ENCODE measurements around the gene FYN.
"Not testable (repeated sequence)": the region's sequence is repeated elsewhere in the genome, so short reads cannot be mapped to it uniquely, and the experiment has no call there.

Gene FYN

DNA sequence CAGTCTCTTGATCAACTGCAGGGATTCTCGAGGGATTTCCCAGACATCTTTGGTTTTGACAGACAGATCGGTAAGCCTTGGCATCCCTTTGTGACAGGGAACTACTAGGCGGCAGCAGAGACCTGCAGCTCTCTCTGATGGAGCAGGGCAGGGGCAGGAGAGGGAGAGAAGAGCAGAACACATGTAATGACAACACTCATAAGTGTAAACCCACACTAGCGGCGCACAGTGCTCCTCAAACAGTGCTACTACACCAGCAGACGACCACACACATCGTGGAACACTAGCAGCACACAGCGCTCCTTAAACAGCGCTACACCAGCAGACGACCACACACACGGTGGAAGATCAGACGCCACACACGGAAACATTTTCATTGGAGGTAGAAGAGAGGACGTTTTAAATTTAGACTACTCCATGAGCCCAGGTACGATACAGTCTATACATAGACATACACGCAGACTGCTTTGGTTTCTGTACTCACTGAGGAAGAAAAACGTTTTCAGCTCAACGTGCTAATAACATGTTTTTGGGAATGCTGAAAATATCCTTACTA lies 173.0 kb downstream of the FYN start:
- no peak for DNase-seq

DNA sequence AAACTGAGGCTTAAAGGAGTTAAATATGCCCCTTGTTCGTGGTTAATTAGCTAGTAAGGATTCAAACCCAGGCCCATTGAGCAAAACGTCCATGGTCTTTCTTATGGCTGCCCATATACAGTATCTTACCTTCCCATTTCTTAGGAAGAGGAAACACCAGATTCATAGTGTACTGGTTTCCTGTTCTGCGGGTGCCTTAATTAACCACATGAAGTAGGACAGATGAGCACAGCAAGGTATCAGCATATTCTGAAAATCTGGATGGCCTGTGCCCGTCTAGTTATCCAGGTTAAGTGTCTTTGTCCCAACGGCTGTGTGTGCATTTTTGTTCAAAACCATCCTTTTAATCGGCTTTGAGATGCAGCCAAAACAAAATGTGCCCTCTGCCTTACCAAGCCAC lies 174.1 kb downstream of the FYN start:
- no peak for DNase-seq

DNA sequence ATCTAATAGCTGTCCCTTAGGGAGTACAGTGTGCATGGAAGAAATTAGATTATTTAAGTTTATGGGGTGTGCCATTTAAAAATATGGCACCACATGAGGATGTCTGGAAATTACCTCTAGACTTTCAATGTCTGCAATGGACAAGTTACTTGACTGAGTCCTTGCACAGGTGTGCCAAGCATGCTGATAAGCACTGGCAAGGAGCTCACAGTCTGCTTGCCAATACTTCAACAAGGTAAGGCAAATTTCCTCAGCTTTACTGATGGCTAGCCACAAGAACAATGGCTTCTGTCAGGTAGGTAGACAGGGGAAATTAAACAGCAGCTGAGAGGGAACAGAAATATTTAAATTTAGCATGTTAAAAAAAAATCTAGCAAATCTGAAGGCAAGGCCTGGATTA lies 176.4 kb downstream of the FYN start:
- DNase-seq = no peak

DNA sequence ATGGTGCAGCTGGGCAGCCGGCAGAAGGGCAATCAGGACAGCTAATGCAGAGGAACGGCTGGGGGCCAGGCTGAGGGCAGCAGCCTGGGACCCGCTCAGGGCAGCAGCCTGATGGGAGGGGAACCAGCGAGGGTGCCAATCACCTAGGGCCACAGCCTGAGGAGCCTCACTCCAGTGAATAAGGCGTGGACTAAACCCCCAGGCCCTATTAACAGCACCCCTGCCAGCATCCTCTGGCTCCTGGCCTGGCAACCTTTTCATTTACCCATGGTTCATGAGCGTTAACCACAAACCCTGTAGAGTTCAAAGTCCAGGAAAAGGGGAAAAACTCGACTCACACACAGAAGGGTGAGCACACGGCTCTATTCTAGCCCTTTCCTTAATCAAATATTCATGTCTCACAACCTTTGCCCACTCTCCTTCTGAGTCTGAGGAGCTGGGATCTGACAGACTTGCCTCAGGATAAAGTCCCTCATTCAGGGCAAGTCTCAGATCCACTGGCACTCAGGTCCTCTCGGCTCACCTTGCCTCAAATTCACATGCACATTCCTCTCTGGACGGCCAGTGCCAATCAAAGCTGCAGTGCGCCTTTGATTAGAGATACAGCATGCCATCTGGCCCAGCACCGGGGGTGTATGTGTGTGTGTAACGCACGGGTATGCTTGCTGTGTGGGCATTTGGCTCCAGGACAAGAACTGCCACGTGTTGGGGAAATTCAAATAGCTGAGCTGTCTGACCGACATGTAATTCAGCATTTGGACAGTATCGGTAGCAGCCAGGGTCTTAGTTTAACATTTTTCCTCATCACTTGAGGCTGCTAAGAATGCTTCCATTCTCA lies 180.7 kb downstream of the FYN start:
- DNase-seq = no peak

DNA sequence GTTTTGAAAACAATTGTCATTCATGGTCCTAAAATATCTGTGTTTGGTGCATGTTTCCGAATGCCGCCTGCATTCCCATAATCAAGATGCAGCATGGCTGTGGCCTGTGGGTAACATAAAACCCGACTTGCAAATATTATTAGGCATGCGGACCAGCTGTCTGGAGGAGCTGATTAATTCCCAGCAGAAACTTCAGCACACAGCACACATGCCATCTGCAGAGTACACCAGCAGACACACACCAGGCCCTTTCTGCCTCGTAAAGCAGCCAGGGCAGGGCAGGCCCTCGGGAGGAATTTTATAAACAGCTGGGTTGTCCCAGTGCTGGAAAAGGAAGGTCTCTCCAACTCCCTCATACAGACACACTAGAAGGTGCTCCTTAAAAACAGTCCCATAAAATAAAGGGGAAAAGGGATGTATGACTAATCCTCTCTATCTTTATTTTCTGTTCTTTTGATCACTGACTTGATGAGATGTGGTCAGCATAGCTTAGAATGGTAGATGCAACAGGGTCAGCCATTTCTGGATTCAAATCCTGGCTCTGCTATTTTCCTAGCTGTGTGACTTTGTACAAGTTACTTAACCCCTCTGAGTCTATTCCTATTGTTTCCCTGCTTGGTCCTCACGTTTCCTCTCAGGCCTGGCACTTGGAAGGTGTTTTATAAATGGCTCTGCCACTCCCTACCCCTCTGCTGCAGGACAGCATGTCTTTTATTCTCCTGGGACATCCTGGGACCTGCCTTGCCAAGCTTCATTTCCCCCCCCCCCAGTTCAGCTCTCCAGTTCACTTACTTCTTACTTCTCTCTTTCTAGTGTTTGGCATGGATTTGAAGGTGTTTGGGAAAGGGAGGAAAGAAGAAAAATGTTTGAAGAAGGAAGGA lies 181.7 kb downstream of the FYN start:
- DNase-seq = no peak

DNA sequence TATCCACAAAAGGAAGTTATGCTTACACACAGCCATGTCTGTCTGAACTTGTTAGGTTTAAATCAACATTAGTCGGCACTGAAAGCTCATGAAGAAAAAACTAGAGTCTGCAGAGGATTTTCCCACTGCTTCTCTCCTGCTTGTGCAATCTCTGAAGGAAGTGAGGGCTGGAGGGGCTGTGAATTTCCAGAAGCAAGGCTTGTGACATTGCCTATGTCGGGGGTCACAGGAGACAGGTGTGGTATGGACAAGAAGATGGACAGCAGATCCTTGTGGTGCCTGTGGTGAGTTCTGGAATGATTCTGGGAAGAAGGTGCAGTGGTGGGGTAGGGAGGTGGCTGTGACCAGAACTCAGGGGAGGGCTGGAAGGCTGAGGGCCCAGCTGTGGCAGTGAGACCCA lies 183.3 kb downstream of the FYN start:
- no peak for DNase-seq

DNA sequence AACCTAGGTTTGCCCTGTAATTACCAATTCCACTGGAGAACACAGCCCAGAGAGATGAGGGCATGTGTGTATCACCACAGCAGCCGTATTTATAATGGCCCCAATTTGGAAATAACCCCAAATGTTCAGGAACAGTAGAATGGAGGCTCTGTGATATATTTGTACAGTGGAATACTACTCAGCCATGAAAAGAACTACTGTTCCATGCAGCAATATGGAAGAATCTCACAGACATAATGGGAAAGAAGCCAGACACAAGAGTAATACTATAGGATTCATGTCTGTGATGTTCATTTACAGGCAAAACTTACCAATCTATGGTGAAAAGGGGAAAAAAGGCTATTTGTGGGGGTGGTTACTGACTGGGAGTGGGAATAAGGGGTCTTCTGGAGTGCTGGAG lies 183.8 kb downstream of the FYN start:
- DNase-seq = no peak

DNA sequence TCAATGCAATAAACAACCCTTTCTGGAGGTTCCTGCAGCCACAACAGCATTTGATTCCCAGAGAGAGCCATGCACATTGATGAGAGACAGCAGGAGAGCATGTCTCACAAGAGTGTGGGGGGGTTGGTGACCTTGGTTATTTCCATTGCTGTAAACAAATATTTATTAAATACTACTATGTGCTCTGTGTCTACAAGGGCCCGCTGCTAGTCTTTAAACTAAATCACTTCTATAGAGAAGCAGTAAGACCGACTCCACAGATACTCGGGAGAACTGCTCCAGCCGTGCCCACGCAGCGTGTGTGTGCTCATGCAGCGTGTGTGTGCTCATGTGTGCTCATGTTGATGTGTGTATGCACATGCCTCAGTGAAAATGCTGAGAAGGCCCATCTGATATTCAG lies 184.9 kb downstream of the FYN start:
- no peak for DNase-seq

DNA sequence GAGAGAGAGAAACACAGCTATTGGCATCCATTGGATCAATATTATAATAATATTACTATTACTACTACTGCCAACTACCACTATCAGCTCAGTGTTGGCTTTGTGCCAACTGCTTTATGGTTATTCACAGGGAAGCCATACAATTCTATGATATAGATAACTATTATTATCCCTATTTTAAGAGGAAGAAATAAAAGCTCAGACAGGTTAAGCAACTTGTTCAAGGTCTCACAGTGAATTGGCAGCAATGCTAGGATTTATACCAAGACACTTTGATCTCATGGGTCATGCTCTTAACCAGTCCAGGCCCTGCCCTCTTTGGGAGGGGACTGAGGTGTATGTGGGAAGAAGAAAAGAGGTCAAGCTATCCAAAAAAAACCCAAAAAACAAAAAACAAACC lies 185.6 kb downstream of the FYN start:
- DNase-seq = no peak

DNA sequence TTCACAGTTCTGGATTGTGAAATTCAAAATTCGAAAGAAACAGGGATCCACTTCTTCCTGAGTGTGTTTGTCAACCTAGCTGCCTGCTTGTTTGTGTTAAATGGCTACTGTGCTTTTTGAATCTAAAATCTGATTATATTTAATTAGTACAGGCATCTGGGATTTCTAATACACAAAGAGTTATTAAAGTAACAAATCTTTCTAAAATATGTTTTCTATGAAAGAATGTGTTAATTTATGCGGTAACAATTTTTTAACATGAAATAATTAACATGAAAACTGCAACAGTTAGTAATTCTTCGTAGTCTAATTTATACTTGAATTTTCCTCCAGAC lies 186.4 kb downstream of the FYN start:
- no peak for DNase-seq

DNA sequence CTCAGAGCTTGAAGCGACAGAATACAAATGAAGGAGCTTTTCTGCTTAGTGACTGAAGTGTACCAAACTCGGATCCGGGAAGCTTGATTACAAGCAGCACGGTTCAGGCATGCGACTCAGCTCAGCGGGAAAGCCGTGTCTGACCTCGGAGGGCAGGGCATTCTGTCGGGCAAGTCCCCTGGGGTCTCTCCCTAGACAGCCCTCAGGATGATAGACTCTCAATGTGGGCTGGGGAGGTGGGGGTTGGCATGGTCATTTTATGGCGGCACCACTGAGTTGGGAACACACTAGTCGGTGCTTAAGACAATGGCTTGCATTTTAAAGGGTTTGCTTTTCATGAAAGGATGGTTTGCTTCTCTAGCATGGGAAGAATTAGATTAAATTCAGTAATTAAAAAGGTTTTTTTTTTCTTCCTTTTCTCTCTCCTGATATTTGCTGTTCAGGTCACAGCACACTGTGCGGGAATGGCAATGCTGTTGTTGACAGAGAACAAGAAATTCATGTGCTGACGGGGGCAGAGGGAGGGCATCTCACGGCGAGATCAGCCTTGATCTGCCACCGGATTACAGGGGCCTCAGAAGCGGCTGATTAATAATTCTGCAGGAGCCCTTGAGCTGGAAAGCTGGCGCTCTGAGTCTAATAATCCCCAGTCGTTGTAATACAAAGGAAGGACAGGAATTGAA lies 186.9 kb downstream of the FYN start:
- no peak for DNase-seq

DNA sequence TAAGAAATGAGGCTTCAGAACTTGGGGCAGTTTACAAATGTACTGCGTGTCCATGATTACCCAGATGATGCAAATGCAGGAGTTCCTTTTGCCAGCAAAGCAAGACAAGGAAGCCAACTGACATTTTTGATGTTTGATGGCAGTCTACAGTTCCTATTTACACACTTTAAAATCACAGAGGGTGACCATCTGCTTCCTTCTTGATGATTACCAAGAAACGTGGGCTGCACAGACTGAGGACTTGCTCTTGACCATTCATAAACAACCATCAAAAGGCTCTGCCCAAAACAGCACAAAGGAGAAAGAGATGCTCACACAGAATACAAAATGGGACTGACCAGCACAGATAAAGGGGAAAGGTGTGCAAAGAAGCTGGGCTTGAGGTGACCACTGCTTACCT lies 187.7 kb downstream of the FYN start:
- no peak for DNase-seq

DNA sequence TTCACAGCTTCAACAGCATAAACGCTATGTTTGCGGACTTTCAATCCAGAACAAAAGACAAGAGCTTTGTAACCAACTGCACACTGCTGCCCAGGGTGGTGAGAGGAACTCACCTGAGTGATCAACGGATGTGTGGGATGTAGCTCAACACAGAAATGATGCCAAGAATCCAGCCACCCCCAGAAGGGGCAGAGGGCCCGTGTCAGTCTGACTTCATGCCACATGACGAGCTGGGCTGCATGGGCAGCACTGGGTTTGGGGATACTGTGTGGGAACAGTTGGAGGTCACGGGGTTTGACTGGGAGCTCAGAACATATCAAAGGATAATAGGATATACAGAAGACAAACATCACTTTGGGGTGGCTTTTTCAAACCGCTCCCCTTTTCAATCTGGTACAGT lies 188.2 kb downstream of the FYN start:
- no peak for DNase-seq

DNA sequence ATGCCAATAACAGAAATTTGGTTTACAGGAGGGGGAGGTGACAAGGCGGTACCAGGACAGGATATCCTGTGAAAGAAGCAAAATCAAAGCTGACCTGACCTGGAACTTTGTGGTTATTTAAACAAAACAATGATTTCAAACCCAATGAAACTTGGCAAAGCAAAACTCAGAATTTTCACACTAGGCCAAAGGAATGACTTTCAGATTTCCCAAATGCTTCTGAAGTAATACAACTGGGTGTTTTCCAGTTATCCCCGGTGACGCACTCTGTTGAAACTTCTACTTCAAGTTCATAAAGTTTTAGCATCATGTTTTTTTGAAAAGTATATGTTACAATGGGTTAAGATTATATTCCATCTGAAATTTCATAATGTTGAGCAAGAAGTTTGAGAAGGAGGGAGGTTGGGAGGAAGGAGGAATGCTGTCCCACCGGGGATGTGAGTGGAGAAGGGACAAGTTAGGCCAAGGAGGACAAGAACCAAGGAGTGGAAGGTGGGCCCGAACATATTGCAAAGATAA lies 189.4 kb downstream of the FYN start:
- no peak for DNase-seq

DNA sequence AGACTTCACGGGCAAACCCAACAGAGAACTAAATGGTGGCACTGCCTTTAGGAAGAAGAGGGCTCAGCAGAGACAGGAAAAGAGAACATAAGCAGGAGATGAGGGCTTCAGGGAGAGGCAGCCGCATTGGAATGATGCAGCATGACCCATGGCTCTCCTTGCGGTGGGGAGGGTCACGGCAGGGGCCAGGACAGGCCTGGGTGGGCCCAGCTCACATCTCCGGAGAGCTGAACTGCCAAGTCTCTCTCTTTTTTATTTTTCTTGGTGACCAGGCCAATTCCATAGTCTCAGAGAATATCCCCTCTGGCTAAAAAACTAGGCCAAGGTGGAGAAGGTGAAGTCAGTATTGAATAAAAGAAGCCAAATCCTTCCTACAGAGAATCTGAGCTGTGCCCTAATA lies 190.1 kb downstream of the FYN start:
- DNase-seq = no peak

DNA sequence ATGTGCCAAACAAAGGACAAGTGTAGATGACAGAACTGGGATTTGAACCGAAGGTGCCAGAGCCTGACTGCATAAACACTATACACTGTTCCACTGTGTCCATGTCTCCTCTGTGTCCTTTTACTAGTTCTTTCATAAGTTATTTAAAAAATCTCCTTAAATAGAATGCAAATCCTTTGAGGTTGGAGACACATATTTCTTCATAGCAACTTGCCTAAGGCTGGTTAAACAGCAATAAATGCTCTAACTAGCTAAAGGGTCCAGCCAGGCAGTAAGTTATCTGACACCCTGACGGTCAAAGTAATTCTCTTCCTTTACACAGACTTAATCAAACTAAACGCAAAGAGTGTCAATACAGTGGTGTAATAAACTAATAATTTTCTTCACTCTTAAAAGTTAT lies 191.4 kb downstream of the FYN start:
- DNase-seq = no peak

DNA sequence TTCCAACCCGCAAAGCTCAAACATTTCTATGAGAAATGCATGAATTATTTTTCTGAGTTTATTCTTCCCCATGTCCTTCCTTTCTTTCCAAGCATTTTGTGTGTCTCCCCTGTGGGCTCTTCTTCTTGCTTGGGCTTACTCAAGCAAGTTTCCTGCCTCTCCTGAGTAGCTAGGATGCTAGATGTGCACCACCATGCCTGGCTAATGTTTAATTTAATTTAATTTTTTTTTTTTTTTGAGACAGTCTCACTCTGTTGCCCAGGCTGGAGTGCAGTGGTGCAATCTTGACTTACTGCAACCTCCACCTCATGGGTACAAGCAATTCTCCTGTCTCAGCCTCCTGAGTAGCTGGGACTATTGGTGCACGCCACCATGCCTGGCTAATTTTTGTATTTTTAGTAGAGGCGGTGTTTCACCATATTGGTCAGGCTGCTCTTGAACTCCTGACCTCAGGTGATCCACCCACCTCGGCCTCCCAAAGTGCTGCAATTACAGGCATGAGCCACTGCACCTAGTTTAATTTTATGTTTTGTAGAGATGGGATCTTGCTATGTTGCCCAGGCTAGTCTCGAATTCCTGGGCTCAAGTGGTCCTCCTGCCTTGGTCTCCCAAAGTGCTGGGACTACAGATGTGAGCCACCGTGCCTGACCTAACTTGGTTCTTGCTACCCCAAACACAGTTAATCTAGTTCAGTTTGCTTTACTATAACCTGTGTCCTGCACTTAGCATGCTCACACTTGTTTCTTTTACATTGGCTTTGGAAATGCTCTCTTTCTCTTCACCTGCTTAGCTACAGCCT lies 192.2 kb downstream of the FYN start:
- not testable (repeated sequence) for DNase-seq

DNA sequence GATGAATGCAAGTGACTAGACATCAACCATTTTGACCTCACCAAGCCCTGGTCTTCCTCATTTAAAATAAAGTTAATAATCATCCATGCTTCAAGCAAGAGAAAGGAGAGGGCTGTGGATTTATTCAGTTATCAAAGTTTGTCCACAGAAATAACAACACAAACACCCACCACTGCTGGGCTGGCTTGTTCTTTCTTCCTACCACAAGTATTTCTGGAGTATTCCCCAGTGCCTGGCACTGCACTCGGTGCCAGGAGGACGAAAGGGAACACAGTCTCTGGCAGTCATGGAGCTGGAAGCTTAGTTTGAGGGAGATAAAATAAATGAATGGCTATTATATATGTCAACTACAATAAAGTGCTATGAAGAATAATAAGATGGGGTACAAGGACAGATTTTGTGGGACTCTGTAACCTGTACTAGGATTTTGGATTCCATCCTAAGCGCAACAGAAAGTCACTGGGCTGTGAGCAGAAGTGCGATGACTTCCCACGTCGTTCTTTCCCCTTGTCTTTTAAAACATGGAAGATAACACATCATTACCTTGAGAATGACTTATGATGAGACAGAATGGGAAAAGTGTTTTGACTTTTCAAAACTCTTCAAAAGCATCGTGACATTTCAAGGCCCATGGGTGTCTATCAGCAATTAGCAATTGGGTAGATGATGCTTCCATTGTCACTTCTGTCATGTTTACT lies 193.1 kb downstream of the FYN start:
- DNase-seq = no peak

DNA sequence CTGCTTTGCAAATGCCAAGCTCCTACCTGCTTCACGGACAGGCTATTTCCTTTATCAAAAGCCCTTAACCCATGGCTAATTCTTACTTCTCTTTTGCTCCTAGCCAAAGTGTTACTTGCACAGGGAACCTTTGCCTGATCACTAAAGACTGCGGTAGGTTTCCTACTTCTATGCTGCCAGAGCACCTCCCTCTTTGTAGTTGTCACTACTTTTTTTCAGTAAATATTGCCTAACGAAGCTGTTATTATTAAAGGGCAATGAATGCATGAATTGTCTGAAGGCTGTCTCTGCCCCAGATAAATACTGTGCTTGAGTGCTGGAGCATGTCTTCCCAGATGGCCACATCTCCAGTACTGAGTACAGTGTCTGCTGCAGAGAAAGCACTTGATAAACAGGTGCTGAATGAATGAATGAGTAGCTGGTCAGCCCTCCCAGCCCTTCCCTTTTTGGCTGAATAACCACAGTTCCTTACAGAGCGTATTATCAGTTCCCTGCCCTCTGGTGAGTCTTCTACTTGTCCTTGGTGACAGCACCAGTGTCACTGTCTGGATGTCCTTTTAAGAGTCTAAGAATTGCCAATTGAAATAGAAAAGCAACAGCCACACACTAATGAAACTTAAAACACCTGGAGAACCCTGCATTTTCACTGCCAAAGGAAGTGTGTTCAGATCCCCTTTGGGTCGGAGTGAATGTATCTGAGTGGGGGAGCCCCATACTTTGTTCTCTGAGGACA lies 194.0 kb downstream of the FYN start:
- DNase-seq = no peak

DNA sequence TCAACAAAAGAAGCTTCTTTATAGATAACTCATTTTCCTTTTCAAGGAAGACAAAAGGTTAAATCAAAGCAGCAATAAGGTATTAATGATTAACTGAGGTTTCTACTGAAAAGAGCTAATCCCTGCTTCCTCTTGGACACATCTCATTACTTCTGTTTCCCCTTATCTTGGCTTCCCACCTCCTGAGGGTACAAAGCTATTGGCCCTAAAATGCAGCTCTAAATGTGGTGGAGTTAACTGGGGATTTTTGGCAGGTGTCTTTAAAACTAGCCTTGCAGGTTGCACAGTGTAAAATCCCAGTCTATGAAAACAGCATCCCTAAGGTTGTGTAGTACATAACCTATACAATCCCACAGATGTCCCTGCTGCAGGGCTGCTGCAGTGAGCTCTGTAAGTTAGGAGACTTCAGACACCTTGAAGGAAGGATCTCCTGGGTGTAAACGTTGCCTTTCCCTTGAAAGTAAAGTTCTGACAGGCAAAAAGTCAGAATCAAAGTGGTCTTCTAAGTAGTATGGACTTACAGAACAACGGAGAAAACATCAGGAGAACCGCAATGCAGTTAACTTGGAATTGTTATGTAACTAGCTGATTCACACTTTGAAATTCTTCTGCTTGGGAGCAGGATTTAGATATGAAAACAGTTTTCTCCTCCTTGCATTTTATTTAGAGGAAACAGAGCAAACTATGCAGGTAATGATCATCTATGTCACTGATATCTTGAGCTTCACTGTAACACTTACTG lies 195.8 kb downstream of the FYN start:
- no peak for DNase-seq

Data from activated naive CD4-positive, alpha-beta T cell treated with Interleukin-2 at 50 U/mL for 16 hours (primary cell).